Hepatocyte (in vitro differentiated cells): Measurements from ENCODE around the gene SUPT20HL1.

Experiments
- CTCF ChIP-seq: fragments of 200-600 bp; sonication (generic); IDR thresholded peaks from 2 replicates; pipeline ENCODE4 v1.5.1; 2016; ENCODE audit warnings: antibody characterized with exemption, mild to moderate bottlenecking; ENCODE audit not compliant: poor library complexity
- EZH2 ChIP-seq: fragments of 200-600 bp; sonication (generic); IDR thresholded peaks from 2 replicates; pipeline ENCODE4 v1.6.1; 2016; ENCODE audit warnings: antibody characterized with exemption, mild to moderate bottlenecking, borderline replicate concordance
- EZH2phosphoT487 ChIP-seq: fragments of 200-600 bp; sonication (generic); IDR thresholded peaks from one replicate; pipeline ENCODE4 v1.6.1; 2018; ENCODE audit warnings: antibody characterized with exemption, mild to moderate bottlenecking, low read depth, moderate library complexity; ENCODE audit not compliant: unreplicated experiment, severe bottlenecking

GRCh38 chrX:24355095-24355494 lies 5.3 kb upstream of the SUPT20HL1 start:
- TF ChIP-seq EZH2phosphoT487 = no peak
- no peak for TF ChIP-seq CTCF
- TF ChIP-seq EZH2 = no peak
